ENCODE results near the gene SLAIN2. TPM values are rescaled to one million over a fixed set of nuclear protein-coding genes. Genes with fewer than 3 reads are reported as not detected.

Gene SLAIN2
- total RNA-seq, 1 donor from 2014 or later = 19.9 TPM

DNA sequence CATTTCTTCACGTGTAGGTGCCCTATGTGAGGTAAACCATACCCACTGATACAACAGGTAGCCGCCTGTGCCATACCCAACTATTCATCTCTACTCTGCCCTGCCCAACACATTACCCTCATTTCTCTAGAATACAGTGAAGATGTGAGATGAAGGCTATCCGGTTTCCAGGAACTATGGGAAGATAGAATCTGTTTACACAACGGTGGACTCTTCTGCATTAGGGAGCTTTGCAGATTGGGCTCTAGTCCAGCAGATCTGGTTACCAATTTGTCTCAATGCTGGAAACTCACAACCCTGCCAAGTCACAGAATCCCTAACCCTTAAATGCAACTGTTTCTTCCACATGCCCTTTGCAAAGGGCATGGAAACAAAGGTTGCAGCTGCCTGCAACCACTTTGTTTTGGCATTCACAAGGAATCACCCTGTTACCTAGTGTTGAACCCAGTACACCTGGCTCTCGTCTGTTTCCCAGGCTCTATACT, 6.4 kb upstream of the SLAIN2 start:
- DNase-seq = no peak

DNA sequence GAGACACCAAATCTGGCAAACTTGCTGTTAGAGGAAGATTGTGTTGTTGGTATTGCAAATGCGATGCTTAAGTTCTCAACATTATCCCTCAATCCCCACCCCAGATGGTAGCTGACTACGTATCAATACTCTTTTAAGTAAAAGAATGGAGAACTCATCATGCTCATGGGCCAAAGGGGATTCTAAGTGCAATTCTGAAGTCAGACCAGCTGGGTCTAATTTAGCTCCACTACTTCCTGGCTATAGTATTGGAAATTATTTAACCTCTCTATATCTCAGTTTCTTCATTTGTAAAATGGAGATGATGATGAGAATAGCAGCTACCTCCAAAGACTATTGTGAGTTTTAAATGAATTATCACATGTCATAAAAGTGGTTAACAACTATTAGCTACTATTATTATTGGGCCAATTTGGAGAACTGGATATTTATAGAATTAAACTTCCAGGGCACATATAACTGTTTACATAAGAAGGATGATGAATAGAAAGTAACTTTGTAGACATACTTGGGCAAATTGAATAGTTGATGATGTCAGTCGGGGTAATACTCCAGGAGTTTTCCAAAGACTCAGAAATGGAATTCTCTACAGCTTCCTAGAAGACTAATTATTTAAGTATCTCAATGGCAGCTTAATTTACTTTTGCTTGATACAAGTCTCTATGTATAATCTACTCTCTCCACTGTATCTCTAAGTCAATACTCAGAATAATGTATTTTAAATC, 5.0 kb upstream of the SLAIN2 start:
- no peak for DNase-seq

DNA sequence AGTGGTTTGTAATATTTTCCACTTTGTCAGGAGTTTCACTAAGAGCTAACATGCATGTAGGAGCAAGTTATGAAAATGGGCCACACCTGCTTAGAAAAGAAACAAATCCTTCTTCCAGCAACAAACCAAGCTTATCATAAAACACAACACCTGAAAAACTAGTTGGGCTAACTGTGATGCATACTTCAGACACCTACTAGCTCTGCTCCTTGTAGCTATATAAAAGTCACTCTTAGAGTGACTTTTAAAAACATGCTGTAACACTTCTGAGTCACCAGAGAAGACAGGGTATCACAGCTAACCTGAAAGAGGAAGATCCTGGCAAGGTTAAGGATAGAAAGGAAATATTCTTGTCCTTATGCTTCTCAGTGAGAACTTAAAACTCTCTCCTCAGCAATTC, 3.6 kb upstream of the SLAIN2 start:
- no peak for DNase-seq

DNA sequence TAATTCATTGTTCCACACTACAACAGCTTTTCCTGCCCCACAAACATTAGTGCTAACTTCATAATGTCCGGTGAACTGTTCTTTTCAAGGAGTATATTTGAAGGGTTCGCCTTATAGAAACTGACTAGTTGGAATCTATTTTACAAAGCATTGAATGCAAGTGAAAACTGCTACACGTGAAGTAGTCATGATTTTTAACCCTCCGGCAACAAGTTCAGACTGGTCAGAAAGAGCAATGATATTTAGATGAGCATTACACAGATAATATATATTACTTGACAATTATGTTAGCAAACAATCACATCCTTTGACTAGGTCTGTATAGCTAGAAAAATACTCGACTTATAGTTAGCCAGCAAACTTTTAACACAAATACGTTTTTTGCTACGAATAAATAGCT, 1.7 kb upstream of the SLAIN2 start:
- DNase-seq = no peak

DNA sequence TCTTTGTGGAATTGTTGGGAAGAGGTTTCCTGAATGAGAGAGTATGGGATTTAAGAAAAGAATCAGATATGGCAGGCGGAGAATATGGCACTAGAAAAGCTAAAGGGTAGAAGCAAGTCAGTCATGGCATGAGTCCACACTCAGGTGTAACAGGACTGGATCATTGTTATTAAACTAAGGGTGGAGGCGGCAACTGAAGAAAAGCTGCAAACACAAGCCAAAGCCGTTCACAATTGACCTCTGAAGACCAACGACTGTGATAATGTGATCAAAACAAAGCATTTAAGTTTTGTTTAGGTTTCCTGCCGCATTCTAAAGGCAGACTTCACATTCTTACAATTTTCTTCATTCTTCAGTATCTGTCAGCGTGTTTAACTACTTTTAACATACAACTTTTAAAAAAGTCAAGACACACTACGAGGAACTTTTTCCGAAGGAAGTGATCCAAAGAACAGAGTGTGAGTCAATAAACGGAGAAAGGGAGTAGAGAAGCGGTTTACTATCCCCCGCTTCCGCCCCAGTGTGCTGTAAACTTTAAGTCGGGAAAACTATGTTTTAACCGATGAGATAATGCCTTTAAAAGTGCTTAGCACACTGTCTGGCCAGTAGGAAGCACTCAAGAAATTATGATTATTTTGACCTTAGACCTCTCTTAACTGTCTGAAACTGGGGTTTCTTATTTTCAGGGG, 909 bp upstream of the SLAIN2 start:
- peak; percentile 65 for DNase-seq

DNA sequence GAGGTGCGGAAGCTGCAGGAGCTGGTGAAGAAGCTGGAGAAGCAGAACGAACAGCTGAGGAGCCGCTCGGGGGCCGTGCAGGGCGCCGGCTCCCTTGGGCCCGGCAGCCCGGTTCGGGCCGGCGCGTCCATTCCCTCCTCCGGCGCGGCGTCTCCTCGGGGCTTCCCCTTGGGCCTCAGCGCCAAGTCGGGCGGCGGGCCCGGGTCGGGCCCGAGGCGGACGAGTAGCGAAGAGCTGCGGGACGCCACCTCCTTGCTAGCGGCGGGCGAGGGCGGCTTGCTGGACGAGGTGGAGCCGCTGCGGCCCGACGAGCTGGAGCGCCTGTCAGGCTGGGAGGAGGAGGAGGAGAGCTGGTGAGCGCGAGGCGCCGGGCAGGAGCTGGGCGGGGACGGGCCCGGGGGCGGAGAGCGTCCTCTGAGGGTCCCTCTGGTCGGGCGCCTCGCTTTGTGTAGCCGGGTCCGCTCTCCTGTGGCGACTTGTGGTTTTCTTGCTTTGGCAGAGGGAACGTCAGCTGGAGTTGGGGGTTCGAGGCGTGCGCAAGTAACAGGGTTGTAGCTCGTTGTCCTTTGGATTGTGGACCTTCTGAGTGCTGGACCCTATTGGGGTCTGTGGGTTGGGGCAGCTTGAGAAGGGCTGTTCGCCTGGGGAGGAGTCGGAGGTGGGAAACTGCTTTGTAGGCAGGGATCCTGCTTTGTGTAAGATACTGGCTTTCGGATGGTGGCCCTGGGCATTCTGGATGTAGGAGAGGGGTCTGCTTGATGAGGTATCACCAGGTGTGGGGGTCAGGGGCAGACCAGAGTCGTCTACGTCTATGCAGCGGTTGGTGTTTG, 662 bp downstream of the SLAIN2 start:
- peak; percentile 66 for DNase-seq

DNA sequence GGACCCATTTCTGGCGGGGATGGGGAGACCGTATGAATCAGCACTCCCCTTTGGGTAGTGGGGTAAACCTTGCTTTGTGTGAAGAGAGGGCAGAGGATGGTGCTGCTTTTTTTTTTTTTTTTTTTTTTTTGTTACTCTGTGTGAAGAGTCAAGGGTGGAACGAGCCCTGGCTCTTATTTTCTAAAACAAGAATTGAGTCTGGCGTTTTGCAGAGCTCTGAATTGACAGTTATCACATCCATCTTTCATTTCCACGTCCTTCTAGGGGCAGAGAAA, 1.2 kb downstream of the SLAIN2 start:
- DNase-seq = peak; percentile 7

DNA sequence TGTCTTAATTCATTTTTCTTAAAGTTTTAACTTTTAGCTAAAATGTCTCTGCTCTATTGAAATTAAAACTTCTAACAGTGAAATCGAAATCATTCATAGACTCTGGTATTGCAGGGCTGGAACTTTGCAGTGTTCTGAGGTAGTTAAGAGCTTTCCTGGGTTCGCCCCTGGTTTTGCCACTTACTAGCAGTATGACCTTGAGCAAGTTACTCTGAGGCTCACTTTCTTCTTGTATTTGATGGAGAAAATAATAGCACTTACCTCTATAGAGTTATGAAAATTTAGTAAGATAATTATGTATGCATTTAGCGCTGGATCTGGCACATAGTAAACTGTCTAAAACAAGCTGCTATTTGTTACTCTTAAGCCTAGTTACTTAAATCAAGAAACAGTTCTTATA, 1.7 kb downstream of the SLAIN2 start:
- peak; percentile 15 for DNase-seq

DNA sequence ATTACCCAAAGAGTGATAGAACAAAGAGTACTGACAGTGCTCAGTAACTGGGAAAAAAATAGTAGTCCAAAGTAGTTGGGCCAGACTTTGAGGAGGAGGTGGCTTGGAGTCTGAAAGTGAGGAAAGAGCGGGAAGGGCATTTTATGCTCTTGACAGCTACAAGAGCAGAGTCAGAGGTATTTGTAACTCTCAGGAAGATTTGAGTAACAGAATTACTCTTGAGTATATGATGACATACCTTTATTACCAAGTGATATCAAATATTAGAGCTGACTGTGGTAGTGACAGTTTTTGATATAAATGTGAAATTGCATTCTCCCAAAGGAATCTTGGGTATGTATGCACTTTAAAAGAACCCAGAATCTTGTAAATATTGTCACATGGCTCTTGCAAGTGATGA, 2.2 kb downstream of the SLAIN2 start:
- no peak for DNase-seq

DNA sequence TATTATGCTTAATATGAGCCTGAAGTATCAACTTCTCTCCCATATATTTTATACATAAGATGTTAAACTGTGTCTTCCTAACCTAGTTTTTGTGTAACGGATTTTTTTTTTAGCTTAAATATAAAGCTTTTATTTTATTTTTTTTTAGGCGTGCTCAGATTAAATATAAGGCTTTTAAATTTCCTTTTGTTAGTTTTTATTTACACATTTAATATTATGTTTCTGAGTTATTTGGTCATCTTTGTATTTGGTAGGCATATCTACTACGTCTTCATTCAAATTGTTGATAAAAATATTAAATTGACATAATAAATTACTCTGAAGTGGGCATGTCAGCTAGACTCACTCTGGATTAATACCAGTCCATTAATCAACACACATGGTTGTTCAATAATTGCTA, 4.2 kb downstream of the SLAIN2 start:
- DNase-seq = no peak

DNA sequence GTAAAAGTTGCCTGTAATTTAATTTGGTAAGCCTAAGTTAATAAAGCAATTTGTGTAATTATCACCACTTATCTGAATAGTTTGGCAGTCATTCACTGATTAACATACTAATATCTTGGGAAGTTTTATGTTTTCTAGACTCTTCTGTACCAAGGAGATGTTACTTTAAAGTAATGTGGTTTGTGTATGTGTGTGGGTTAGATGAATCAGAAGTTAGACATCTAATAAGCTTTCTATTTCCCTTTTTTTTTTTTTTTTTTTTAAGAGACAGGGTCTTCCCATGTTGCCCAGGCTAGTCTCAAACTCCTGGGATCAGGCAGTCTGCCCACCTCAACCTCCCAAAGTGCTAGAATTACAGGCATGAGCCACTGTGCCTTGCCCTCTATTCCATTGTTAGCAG, 5.3 kb downstream of the SLAIN2 start:
- no peak for DNase-seq

DNA sequence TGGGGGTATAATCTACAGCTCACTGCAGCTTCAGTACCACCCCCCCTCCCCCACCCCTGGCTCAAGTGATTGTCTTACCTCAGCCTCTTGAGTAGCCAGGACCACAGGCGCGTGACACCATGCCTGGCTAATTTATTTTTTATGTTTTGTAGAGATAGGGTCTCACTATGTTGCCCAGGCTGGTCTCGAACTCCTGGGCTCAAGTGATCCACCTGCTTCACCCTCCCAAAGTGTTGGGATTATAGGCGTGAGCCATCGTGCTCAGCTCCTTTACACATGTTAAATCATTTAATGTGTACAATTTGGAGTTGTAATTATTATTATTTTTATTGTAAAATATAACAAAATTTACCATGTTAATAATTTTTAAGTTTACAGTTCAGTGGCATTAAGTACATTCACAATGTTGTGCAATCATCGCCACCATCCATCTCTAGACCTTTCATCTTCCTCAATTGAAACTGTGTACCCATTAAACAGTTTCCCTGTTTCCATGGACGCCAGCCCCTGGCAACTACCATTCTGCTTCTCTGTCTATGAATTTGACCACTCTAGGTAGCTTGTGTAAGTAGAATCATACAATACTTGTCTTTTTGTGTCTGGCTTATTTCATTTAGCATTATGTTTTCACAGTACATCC, 6.1 kb downstream of the SLAIN2 start:
- no peak for DNase-seq

DNA sequence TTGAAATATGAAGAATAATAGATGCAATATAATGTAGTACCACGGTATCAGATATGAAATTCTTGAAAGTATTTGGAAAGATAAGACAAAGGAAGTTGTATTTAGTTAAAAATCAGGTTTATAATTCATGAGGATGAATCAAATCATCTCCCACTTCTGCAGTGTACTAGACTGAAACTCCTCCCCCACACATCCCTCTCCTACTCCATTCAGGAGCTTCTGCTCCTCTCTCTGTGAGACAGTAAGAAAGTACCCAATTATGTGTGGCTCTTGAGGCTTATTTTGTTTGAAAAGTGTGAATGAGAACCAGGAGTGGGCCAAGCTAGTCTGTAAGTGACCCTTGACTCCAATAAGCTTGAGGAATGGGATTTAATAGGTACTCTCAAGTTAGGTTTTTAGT, 9.5 kb downstream of the SLAIN2 start:
- no peak for DNase-seq

DNA sequence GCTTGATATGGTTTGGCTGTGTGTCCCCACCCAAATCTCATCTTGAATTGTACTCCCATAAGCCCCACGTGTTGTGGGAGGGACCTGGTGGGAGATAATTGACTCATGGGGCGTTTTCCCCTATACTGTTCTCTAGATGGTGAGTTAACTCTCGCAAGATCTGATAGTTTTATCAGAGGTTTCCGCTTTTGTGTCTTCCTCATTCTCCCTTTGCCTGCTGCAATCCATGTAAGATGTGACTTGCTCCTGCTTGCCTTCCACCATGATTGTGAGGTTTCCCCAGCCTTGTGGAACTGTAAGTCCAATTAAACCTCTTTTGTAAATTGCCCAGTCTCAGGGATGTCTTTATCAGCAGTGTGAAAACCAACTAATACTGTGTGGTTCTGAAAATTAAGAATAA, 11.5 kb downstream of the SLAIN2 start:
- DNase-seq = no peak

DNA sequence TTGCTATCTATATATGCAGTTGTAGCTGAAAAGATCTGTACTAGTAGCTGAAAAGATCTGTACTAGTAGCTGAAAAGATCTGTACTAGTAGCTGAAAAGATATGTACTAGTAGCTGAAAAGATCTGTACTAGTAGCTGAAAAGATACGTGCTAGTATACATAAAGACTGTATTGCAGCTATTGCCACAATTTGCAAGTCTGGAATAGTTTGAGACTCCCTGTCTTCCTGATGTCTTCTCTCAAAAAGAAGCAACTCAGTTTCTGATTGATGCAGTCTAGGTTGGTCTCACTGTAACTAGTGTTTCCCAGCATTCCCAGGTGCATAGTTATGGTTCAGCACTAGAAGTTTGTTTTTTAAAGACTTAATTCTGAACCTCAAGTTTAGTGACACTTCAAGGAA, 15.0 kb downstream of the SLAIN2 start:
- DNase-seq = no peak

DNA sequence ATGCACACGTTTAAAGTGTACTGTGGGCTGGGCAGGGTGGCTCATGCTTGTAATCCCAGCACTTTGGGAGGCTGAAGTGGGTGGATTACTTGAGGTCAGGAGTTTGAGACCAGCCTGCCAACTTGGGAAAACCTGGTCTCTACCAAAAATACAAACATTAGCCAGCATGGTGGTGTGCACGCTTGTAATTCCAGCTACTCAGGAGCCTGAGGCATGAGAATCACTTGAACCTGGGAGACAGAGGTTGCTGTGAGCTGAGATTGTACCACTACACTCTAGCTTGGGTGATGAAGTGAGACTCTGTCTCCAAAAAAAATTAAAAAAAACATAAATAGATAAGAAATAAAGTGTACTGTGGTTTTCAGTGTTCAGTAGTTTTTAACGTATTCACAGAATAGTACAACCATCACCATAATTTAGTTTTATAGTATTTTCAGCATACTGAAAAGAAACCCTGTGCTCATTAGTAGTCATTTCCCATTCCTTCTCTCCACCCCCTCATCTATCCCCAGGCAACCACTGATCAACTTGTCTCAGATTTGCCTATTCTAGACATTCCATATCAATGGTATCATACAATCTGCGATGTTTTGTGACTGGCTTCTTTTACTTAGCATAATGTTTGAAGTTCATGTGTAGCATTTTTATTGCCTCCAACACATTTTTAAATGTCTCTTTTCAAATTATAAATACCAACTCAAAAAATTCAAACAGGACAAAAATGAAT, 19.1 kb downstream of the SLAIN2 start:
- peak; percentile 13 for DNase-seq

DNA sequence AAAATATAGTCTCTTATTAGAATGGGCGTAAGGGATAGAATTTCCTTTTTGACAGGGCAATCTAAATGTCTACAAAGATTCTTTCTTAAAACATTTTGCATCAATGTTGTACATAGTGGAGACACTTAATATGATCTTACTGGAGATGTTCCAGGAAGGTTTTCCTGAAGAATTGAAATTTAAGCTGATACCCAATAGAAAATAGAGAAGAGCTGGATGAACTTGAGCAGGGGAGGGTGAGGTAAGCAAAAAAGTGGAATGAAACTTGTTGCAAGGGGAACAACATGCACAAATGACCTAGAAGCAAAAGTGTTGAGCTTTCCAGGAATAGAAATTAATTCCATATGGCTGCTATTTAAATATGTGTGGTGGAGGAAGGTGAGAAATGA, 19.7 kb downstream of the SLAIN2 start:
- DNase-seq = no peak

DNA sequence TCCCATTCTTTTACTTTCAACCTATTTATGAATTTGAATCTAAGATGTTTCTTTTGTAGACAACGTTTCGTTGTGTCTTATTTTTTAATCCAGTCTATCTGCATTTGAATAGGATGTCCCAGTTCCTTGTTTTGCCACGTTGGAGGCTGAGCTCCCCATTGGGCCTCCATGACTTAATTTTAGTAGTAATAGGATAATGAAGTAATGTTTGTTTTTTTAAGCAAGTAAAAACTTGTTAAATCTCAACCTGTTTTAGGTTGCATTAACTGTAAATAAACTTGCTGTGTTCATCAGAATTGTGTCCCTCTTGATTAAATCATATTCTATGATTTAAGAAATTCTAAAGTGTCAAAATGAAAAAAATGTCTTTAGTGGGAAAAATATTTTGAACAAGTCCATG, 25.3 kb downstream of the SLAIN2 start:
- DNase-seq = no peak

DNA sequence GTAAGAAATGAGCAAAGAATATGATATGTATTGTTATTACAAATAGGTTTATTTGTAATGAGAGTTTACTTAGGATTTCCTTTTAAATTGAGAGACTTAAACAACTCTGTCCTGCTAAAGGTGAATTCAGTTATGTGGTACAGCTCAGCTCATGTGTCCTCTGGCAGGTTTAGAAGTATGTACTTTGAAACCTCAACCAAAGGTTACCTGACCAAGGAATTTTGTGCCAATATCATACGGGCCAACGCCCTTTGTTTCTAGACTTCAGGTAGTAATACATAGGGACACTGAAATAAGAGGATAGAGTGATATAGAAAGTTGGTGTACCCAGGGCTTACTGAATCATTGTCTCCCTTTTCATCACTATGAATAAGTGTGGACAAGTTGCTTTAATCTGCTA, 25.7 kb downstream of the SLAIN2 start:
- DNase-seq = no peak

DNA sequence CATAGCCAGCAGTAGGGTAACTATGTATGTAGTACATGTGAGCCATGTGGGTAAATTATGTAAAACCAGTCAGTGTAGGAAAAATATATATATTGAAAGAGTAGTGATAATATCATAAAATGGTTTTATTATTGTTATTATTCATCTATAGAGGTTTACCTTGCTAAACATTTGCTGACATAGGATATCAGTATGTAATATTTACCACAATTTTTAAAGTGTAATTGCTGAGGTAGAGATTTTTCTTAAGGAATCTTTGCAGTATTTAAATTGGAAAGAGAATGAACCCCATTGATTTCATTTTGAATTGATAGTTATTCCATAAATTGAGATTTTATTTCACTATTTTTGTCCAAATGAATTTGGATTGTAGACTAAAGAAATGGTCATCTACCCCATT, 27.1 kb downstream of the SLAIN2 start:
- no peak for DNase-seq

DNA sequence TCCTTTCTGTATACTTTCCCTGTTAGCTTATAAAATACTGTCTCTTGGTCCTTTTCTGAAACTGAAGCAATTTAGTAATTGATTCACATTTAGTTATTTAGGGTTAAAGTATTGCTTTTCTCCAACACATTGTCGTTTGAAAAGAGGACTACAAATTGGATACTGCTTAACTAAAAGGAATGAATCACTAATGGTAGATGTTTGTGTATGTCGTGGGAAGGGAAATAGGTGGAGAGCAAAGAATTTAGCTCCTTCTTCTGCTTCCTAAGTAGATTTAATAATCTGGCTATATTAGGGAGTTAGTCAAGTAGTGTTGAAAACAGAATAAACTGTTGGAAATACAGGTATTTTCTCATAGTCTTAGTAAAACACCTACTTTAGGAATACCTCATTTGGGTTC, 27.9 kb downstream of the SLAIN2 start:
- DNase-seq = peak; percentile 25

DNA sequence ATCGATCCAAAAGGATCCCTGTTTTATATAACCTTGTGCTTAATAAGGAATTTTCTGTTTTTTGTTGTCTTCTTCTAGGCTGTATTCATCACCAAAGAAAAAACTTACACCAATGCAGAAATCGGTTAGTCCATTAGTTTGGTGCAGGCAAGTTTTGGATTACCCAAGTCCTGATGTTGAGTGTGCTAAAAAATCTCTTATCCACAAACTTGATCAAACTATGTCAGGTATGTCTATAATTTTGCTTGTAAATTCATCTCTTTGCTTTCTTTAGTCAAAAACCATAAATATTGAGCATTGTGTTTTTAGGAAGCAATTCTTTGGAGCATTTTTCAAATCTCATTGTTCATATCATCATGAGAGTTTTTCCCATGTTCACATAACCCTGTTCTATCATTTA, 28.4 kb downstream of the SLAIN2 start:
- no peak for DNase-seq
